SK-N-SH (cell line): ENCODE measurements around the gene ADAMTS10. TPM values are rescaled to one million over a fixed set of nuclear protein-coding genes. Genes with fewer than 3 reads are reported as not detected.

ENCODE experiments used
- CTCF ChIA-PET: fragments of 300-600, 350-600 bp; formaldehyde crosslinking; extraction: SDS; loops from one replicate; lab custom pipeline; 2021; lab: Yijun Ruan, JAX
- POLR2A ChIA-PET: fragments of 350-600 bp; sonication (Branson Sonifier 250); formaldehyde crosslinking; extraction: SDS; loops from one replicate; lab custom pipeline; 2020; ENCODE audit warnings: antibody characterized with exemption, inconsistent platforms; lab: Yijun Ruan, JAX
- DNase-seq: peaks from one replicate; pipeline ENCODE4 v3.0.0; 2012
- H2AFZ ChIP-seq: fragments of 200-600 bp; sonication (generic); 2 replicates; pipeline ENCODE4 v1.8.1; 2016; ENCODE audit warnings: antibody characterized with exemption, mild to moderate bottlenecking, low read depth
- H3F3A ChIP-seq: fragments of 200-600 bp; sonication (generic); replicated peaks from 2 replicates; pipeline ENCODE3; 2016; ENCODE audit warnings: antibody characterized with exemption, mild to moderate bottlenecking; ENCODE audit not compliant: insufficient read depth
- H3K27ac ChIP-seq, 2 experiments: fragments of 200-500 bp in 1 of 2; fragments of 200-600 bp in 1 of 2; sonication (Bioruptor generic) in 1 of 2; sonication (generic), shearing (Covaris generic) in 1 of 2; 2 replicates each; pipeline versions ENCODE4 v1.5.1 to v1.6.1; 2014 to 2016; ENCODE audit warnings: low read depth in 2 of 2, inconsistent platforms in 1 of 2, low read length in 1 of 2, mild to moderate bottlenecking in 1 of 2, mixed read lengths in 1 of 2
- H3K27me3 ChIP-seq: fragments of 200-600 bp; sonication (generic), shearing (Covaris generic); 2 replicates; pipeline ENCODE4 v1.6.1; 2016; ENCODE audit warnings: mixed run types; ENCODE audit not compliant: insufficient read depth
- H3K36me3 ChIP-seq, 2 experiments: fragments of 200-500 bp in 1 of 2; fragments of 200-600 bp in 1 of 2; sonication (Bioruptor generic) in 1 of 2; sonication (generic) in 1 of 2; replicated peaks in 1 of 2; 2 replicates each; pipeline versions ENCODE3 to v1.5.1; 2014 to 2016; ENCODE audit warnings: low read length in 1 of 2, mild to moderate bottlenecking in 1 of 2; ENCODE audit not compliant: insufficient read depth in 2 of 2, control insufficient read depth in 1 of 2
- H3K4me1 ChIP-seq, 2 experiments: fragments of 200-500 bp in 1 of 2; fragments of 200-600 bp in 1 of 2; sonication (Bioruptor generic) in 1 of 2; sonication (generic), shearing (Covaris generic) in 1 of 2; 2 replicates each; pipeline versions ENCODE4 v1.5.1 to v1.6.1; 2014 to 2016; ENCODE audit warnings: low read depth in 1 of 2, low read length in 1 of 2, mixed run types in 1 of 2; ENCODE audit not compliant: insufficient read depth in 2 of 2, control insufficient read depth in 1 of 2
- H3K4me2 ChIP-seq: fragments of 200-600 bp; sonication (generic), shearing (Covaris generic); 2 replicates; pipeline ENCODE4 v1.6.1; 2017; ENCODE audit warnings: mixed run types
- H3K4me3 ChIP-seq, 2 experiments: fragments of 200-500 bp in 1 of 2; fragments of 200-600 bp in 1 of 2; sonication (Bioruptor generic) in 1 of 2; sonication (generic), shearing (Covaris generic) in 1 of 2; 2 replicates each; pipeline versions ENCODE4 v1.5.1 to v1.8.1; 2014 to 2016; ENCODE audit warnings: low read depth in 2 of 2, inconsistent platforms in 1 of 2, low read length in 1 of 2, mild to moderate bottlenecking in 1 of 2, mixed read lengths in 1 of 2, moderate library complexity in 1 of 2
- H3K79me2 ChIP-seq: fragments of 200-600 bp; sonication (generic); 2 replicates; pipeline ENCODE4 v1.8.1; 2017; ENCODE audit warnings: mild to moderate bottlenecking; ENCODE audit not compliant: insufficient read depth
- H3K9ac ChIP-seq: fragments of 200-600 bp; sonication (generic); 2 replicates; pipeline ENCODE4 v1.6.1; 2017; ENCODE audit warnings: mixed run types
- H3K9me2 ChIP-seq: fragments of 200-600 bp; sonication (generic); 2 replicates; pipeline ENCODE4 v1.6.1; 2017; ENCODE audit warnings: mixed run types
- H3K9me3 ChIP-seq: fragments of 200-600 bp; sonication (generic); 2 replicates; pipeline ENCODE4 v1.6.1; 2017; ENCODE audit warnings: mixed run types, mild to moderate bottlenecking, moderate library complexity
- H4K20me1 ChIP-seq: fragments of 200-600 bp; sonication (generic); 2 replicates; pipeline ENCODE4 v1.6.1; 2017; ENCODE audit warnings: mild to moderate bottlenecking, mixed run types; ENCODE audit not compliant: insufficient read depth
- CHD2 ChIP-seq: fragments of 150-350 bp; IDR thresholded peaks from 2 replicates; pipeline ENCODE4 v1.6.1; 2018; ENCODE audit warnings: low read length; ENCODE audit not compliant: partially characterized antibody
- CTCF ChIP-seq: fragments of 200-600 bp; sonication (generic); IDR thresholded peaks from 2 replicates; pipeline ENCODE4 v1.6.1; 2017; ENCODE audit warnings: antibody characterized with exemption, mild to moderate bottlenecking, moderate library complexity
- ELF1 ChIP-seq: IDR thresholded peaks from 2 replicates; pipeline ENCODE4 v1.4.0; 2012
- EP300 ChIP-seq, 2 experiments: IDR thresholded peaks; 2 replicates each; pipeline versions ENCODE4 v1.4.0 to v1.6.1; 2012; ENCODE audit warnings: borderline replicate concordance in 1 of 2, low read depth in 1 of 2, low read length in 1 of 2
- EZH2phosphoT487 ChIP-seq: fragments of 200-600 bp; sonication (generic); IDR thresholded peaks from 2 replicates; pipeline ENCODE4 v1.6.1; 2017; ENCODE audit warnings: low read depth, mixed run types, mild to moderate bottlenecking, antibody characterized with exemption, moderate library complexity, borderline replicate concordance
- FOXJ3 ChIP-seq: sonication (generic); formaldehyde crosslinking; IDR thresholded peaks from 2 replicates; pipeline ENCODE4 v1.5.1; 2020; ENCODE audit warnings: mild to moderate bottlenecking, missing genetic modification reagents
- GABPA ChIP-seq: IDR thresholded peaks from 2 replicates; pipeline ENCODE4 v1.4.0; 2012; ENCODE audit warnings: low read depth, mild to moderate bottlenecking
- GATA2 ChIP-seq: sonication (generic); formaldehyde crosslinking; IDR thresholded peaks from 2 replicates; pipeline ENCODE4 v1.5.0; 2020; ENCODE audit warnings: mild to moderate bottlenecking, missing genetic modification reagents
- IRF3 ChIP-seq: fragments of 150-350 bp; IDR thresholded peaks from 2 replicates; pipeline ENCODE4 v1.6.1; 2016; ENCODE audit warnings: mild to moderate bottlenecking, low read depth, low read length
- JUND ChIP-seq: IDR thresholded peaks from 2 replicates; pipeline ENCODE4 v1.4.0; 2012
- MAX ChIP-seq: IDR thresholded peaks from 2 replicates; pipeline ENCODE4 v1.4.0; 2012; ENCODE audit warnings: low read depth
- MXI1 ChIP-seq: IDR thresholded peaks from 2 replicates; pipeline ENCODE4 v1.6.1; 2012; ENCODE audit warnings: mild to moderate bottlenecking, low read depth, low read length, improper control_type of control experiment
- NRF1 ChIP-seq: IDR thresholded peaks from 2 replicates; pipeline ENCODE4 v1.6.1; 2012; ENCODE audit warnings: low read depth, mild to moderate bottlenecking, low read length
- RAD21 ChIP-seq: IDR thresholded peaks from 2 replicates; pipeline ENCODE4 v1.6.1; 2012; ENCODE audit warnings: mild to moderate bottlenecking, low read length
- REST ChIP-seq: IDR thresholded peaks from 2 replicates; pipeline ENCODE4 v1.6.1; 2012; ENCODE audit warnings: mild to moderate bottlenecking, low read depth, low read length, moderate library complexity
- RFX5 ChIP-seq: IDR thresholded peaks from 2 replicates; pipeline ENCODE4 v1.6.1; 2012; ENCODE audit warnings: mild to moderate bottlenecking, improper control_type of control experiment, low read length
- SMC3 ChIP-seq: IDR thresholded peaks from 2 replicates; pipeline ENCODE4 v1.6.1; 2012; ENCODE audit warnings: low read depth, low read length, improper control_type of control experiment
- TAF1 ChIP-seq: IDR thresholded peaks from 2 replicates; pipeline ENCODE4 v1.6.1; 2012; ENCODE audit warnings: low read depth, mild to moderate bottlenecking, low read length, moderate library complexity, borderline replicate concordance
- TEAD4 ChIP-seq: IDR thresholded peaks from 2 replicates; pipeline ENCODE4 v1.4.0; 2012; ENCODE audit warnings: mild to moderate bottlenecking, borderline replicate concordance; ENCODE audit not compliant: insufficient read depth
- ZBTB33 ChIP-seq: IDR thresholded peaks from 2 replicates; pipeline ENCODE4 v1.4.0; 2012; ENCODE audit warnings: low read depth, borderline replicate concordance
- WGBS: methylation state at CpG from one replicate; pipeline ENCODE4 v1.1.6; 2017; ENCODE audit warnings: low lambda C conversion rate; 5-methylcytosine and 5-hydroxymethylcytosine counted together
- polyA plus RNA-seq, 3 experiments: library from polyadenylated mRNA; depleted of rRNA; stranded (reverse); fragments of >200 nt; gene quantifications; 2 replicates each; pipeline ENCODE4 v1.2.3, GENCODE V29; 2012

The ADAMTS10 gene
- polyA plus RNA-seq, 1 of the 3 experiments (the other 2 are of a cell fraction): 3.6 TPM

GRCh38 chr19:8595651-8596050 is 14.9 kb downstream of the ADAMTS10 start:
- H3K79me2 ChIP-seq: no peaks in the 10 kb centered on the region
- H3K4me1 ChIP-seq: peaks cover 0 to 9% of the 10 kb centered on the region in 2 experiments; a peak in 1 of 4 replicates
- DNase-seq: no peak
- TF ChIP-seq IRF3 (no peak), CHD2 (no peak), NRF1 (no peak), ELF1 (no peak), MAX (no peak), EZH2phosphoT487 (no peak), ZBTB33 (no peak), MXI1 (no peak), RAD21 (no peak), SMC3 (no peak), TEAD4 (no peak), GATA2 (CRISPR knock-in tag) (no peak), EP300 (IDR thresholded peaks at IDR 0.05; ENCODE audit: borderline replicate concordance in 1 of 2, low read depth in 1 of 2, low read length in 1 of 2) (no peak), JUND (no peak), REST (no peak), FOXJ3 (CRISPR knock-in tag) (no peak), CTCF (no peak), RFX5 (no peak), GABPA (no peak), TAF1 (no peak)
- H2AFZ ChIP-seq: no peak overlapping the region
- no peaks in the 10 kb centered on the region for H3K36me3 ChIP-seq
- no peaks in the 10 kb centered on the region for H3K9me2 ChIP-seq
- no peak overlapping the region for H3K27ac ChIP-seq
- H3K9ac ChIP-seq: no peak overlapping the region
- H4K20me1 ChIP-seq: no peaks in the 10 kb centered on the region
- ChIA-PET POLR2A (no interaction called here), CTCF (interaction anchor here (4.0 to 11.2 kb wide), 3 partner anchors 10 to 20 kb away, joined by 15 to 152 read pairs (median 22); partner anchors contain the start of gene MYO1F)
- H3F3A ChIP-seq: no peaks in the 10 kb centered on the region
- 75% methylated on average over 4 of the region's 15 CpGs for WGBS
- H3K4me2 ChIP-seq: no peak overlapping the region
- H3K27me3 ChIP-seq: no peaks in the 10 kb centered on the region
- no peaks in the 10 kb centered on the region for H3K9me3 ChIP-seq
- H3K4me3 ChIP-seq: no peak overlapping the region
